AG10803 (cell line): ENCODE data around the gene ITFG1.

ENCODE experiments used
- DNase-seq: peaks from one replicate; pipeline ENCODE4 v3.0.0; 2010; ENCODE audit warnings: low read depth
- H3K4me3 ChIP-seq: 2 replicates; pipeline ENCODE4 v1.5.1; 2011; ENCODE audit warnings: mild to moderate bottlenecking, low read length, control low read depth
- TF ChIP-seq, protein P1 (sequence below): conservative IDR thresholded peaks from 2 replicates; pipeline ENCODE4 v1.5.1; 2011; ENCODE audit warnings: mild to moderate bottlenecking, low read length, control low read depth, inconsistent platforms

ITFG1 gene

GRCh38 chr16:47499080-47499699 is 38.3 kb upstream of the ITFG1 start:
- TF ChIP-seq, protein P1, sequence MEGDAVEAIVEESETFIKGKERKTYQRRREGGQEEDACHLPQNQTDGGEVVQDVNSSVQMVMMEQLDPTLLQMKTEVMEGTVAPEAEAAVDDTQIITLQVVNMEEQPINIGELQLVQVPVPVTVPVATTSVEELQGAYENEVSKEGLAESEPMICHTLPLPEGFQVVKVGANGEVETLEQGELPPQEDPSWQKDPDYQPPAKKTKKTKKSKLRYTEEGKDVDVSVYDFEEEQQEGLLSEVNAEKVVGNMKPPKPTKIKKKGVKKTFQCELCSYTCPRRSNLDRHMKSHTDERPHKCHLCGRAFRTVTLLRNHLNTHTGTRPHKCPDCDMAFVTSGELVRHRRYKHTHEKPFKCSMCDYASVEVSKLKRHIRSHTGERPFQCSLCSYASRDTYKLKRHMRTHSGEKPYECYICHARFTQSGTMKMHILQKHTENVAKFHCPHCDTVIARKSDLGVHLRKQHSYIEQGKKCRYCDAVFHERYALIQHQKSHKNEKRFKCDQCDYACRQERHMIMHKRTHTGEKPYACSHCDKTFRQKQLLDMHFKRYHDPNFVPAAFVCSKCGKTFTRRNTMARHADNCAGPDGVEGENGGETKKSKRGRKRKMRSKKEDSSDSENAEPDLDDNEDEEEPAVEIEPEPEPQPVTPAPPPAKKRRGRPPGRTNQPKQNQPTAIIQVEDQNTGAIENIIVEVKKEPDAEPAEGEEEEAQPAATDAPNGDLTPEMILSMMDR, result no peak
- no peak for DNase-seq
- no peak overlapping the region for H3K4me3 ChIP-seq

DNA sequence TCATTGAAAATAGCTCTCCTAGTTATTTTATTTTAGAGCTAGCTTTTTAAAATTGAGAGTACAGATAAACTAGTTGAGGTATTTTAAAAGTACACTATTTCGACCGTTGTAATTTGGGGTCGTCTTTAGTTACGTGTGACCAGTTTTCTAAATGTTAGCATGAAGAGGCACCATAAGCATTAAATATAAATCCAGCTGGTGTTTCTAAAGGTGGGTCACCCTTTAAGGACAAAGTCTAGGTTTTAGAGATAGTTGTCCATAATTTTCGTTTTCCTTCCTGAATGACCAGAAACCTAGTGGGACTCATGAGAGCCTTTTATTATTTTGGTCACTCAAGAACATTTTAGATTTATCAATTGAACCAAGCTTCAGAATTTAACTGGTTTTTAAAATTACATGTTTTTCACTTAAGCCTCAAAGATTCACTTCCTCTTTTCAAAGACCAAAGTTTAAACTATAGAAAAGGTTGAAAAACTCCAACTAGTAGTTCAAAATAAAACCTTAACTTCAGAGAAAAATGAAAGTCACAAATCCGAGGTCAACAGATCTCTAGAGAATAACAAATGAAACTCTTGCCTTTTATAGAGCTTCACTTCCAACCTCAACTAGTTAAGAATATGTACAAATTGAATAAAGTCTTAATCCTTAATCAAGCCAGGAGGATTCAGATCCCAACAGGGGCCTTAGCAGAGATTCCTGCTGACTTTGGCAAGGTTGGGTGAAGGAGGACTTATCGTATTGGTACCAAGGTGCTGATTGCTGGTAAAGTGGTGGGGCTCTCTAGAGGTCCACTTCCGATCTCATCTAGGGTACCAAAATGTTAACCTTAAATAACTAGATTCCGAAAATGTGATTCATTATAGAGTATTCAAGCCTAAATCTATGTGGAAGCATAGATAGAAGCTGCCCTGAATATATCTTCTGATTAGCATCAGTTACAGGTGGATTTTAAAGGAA is 32.8 kb upstream of the ITFG1 start:
- no peak for DNase-seq
- TF ChIP-seq, protein P1, result no peak
- H3K4me3 ChIP-seq, result no peak overlapping the region

GRCh38 chr16:47492428-47493377 is 31.8 kb upstream of the ITFG1 start:
- TF ChIP-seq, protein P1, result no peak
- peak; percentile 47 for DNase-seq
- no peak overlapping the region for H3K4me3 ChIP-seq

- H3K4me3 ChIP-seq, result no peak overlapping the region
- TF ChIP-seq, protein P1, result no peak
- DNase-seq, result no peak
Observed at GRCh38 chr16:47492036-47492427, 31.2 kb upstream of the ITFG1 start.

- TF ChIP-seq, protein P1, result no peak
- DNase-seq, result no peak
- no peak overlapping the region for H3K4me3 ChIP-seq
Observed at GRCh38 chr16:47490471-47490870, 29.6 kb upstream of the ITFG1 start.

DNA sequence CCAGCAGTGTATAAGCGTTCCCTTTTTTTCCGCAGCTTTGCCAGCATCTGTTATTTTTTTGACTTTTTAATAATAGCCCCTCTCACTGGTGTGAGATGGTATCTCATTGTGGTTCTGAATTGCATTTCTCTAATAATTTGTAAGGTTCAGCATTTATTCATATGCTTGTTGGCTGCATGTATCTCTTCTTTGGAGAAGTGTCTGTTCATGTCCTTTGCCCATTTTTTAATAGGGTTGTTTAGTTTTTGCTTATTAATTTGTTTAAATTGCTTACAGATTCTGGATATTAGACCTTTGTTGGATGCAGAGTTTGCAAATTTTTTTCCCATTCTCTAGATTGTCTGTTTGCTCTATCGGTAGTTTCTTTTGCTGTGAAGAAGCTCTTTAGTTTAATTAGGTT is 27.2 kb upstream of the ITFG1 start:
- TF ChIP-seq, protein P1, result no peak
- H3K4me3 ChIP-seq, result no peak overlapping the region
- no peak for DNase-seq
